Measurements from ENCODE around the gene LARGE1.

- TF ChIP-seq POLR2A (IDR thresholded peaks at IDR 0.05) (no peak), CTCF (IDR thresholded peaks at IDR 0.05) (no peak), POLR2AphosphoS5 (IDR thresholded peaks at IDR 0.05; ENCODE audit: insufficient read depth in 1 of 2, low read depth in 1 of 2) (no peak)
Measured at GRCh38 chr22:33476716-33477115, 443.6 kb downstream of the LARGE1 start.
